PFSK-1 (cell line): Measurements from ENCODE around the gene SETD1B.
A peak's percentile ranks its signal among the peaks of the same experiment; 100 is the strongest.

Source experiments
- FOXP2 ChIP-seq: optimal IDR thresholded peaks from 2 replicates; pipeline ENCODE3; 2011; ENCODE audit warnings: borderline replicate concordance, control low read depth, inconsistent platforms; ENCODE audit not compliant: insufficient read depth; ENCODE audit errors: extremely low read length, extremely low read depth
- POLR2AphosphoS5 ChIP-seq: IDR thresholded peaks from 2 replicates; pipeline ENCODE4 v1.6.1; 2012; ENCODE audit warnings: low read depth, mild to moderate bottlenecking, control low read depth, low read length, moderate library complexity
- SIN3A ChIP-seq: IDR thresholded peaks from 2 replicates; pipeline ENCODE4 v1.6.1; 2012; ENCODE audit warnings: mild to moderate bottlenecking, low read length, moderate library complexity, borderline replicate concordance; ENCODE audit not compliant: insufficient read depth
- TAF1 ChIP-seq: IDR thresholded peaks from 2 replicates; pipeline ENCODE4 v1.6.1; 2012; ENCODE audit warnings: low read length, control low read depth, borderline replicate concordance; ENCODE audit not compliant: insufficient read depth
- TF ChIP-seq, protein P1 (sequence below), 2 experiments: IDR thresholded peaks; 2 replicates each; pipeline versions ENCODE4 v1.6.1 to v1.8.0; 2011 to 2012; ENCODE audit warnings: low read depth in 2 of 2, low read length in 2 of 2, control low read depth in 1 of 2, inconsistent platforms in 1 of 2, mild to moderate bottlenecking in 1 of 2, moderate library complexity in 1 of 2; ENCODE audit not compliant: insufficient read depth in 1 of 2

The SETD1B gene

DNA sequence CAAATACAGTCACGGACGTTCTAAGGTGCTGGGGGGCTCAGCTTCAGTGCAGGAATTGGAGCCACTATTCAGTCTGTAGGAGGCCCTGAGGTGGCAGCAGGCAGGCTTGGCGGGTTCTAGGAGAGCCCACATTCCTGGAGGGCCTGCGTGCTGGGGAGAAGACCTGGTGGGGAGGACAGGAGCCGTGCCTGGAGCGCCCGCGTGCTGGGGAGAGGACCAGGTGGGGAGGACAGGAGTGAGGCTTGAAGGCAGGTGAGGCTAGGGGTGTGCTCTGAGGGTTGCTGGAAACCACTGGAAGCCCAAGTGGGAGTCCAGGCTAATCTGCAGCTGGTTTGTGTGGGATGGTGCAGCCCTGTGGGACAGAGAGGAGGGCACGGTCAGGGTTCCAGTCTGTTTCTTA is 33.4 kb upstream of the SETD1B start:
- TF ChIP-seq, protein P1, sequence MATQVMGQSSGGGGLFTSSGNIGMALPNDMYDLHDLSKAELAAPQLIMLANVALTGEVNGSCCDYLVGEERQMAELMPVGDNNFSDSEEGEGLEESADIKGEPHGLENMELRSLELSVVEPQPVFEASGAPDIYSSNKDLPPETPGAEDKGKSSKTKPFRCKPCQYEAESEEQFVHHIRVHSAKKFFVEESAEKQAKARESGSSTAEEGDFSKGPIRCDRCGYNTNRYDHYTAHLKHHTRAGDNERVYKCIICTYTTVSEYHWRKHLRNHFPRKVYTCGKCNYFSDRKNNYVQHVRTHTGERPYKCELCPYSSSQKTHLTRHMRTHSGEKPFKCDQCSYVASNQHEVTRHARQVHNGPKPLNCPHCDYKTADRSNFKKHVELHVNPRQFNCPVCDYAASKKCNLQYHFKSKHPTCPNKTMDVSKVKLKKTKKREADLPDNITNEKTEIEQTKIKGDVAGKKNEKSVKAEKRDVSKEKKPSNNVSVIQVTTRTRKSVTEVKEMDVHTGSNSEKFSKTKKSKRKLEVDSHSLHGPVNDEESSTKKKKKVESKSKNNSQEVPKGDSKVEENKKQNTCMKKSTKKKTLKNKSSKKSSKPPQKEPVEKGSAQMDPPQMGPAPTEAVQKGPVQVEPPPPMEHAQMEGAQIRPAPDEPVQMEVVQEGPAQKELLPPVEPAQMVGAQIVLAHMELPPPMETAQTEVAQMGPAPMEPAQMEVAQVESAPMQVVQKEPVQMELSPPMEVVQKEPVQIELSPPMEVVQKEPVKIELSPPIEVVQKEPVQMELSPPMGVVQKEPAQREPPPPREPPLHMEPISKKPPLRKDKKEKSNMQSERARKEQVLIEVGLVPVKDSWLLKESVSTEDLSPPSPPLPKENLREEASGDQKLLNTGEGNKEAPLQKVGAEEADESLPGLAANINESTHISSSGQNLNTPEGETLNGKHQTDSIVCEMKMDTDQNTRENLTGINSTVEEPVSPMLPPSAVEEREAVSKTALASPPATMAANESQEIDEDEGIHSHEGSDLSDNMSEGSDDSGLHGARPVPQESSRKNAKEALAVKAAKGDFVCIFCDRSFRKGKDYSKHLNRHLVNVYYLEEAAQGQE (IDR thresholded peaks at IDR 0.05; ENCODE audit: insufficient read depth in 1 of 2, low read depth in 2 of 2, low read length in 2 of 2) = no peak
- no peak for TF ChIP-seq SIN3A
- TF ChIP-seq FOXP2 = no peak
- TF ChIP-seq POLR2AphosphoS5 = no peak
- no peak for TF ChIP-seq TAF1

DNA sequence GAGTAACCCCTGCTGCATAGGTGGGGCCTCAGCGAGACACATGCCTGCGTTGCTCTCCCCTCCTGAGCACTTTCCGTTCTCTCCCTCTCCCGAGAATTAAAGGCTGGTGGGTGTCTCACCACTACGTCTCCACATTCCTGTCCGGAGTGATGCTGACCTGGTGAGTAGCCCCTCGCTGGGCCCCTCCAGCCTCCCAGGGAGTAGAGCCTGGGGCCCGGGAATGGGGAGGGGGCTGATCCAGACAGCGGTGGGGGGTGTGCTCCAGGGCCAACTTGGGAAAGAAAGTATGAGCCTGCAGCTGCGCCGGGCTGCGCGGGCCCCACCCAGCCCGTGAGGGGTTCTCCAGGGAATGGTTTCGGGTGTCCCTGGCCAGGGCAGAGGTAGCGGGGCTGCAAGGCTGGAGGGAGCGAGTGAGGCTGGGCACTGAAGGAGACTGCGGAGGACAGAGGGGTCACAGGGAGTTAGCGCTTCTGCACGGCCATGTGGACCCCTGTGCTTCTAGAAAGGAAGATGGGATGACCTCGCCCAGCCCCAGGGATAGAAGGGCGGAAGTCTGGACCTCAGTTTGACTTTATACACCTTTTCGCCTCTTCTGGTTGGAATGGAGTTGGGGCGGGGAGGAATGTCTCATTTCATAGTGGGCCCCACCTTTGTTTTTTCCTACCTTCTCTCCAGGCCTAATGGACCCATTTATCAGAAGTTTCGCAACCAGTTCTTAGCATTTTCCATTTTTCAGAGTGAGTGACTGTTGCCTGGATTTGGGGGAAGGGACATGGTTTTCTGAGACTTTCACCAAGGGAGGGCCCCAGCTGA is 32.8 kb upstream of the SETD1B start:
- no peak for TF ChIP-seq SIN3A
- TF ChIP-seq TAF1 = no peak
- no peak for TF ChIP-seq POLR2AphosphoS5
- TF ChIP-seq FOXP2 = no peak
- TF ChIP-seq, protein P1 (IDR thresholded peaks at IDR 0.05; ENCODE audit: insufficient read depth in 1 of 2, low read depth in 2 of 2, low read length in 2 of 2) = no peak

DNA sequence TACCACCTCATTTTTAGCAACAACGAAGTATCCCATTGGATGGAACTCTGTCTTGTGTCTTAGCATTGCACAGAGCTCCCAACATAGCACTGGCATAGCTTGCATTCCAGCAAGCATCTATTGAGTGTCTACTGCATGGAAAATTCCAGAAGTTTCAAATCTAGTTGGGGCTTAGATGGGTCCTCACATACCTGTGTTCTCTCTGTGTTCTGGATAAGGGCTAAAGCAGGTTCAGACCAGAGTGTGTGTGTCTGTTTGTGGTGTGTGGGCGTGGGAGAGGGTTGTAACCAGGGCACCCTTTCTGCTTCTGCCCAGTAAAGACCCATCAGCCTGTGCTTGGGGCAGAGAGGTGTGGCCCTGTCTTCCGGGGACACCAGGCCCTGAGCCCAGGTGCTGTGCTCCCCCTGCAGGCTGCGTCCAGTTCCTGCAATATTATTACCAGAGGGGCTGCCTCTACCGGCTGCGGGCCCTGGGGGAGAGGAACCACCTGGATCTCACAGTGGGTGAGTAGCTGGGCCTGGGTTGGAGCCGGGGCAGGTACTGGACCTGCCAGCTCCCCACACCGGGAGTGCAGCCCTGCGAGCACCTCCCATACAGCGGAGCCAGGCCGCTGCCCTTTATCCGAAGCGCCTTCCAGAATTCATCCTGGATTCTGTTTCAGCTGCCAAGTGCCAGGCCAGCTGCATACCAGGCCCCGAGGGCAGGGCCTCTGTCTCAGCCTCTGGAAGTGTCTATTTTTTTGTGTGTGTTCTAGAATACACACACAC is 30.6 kb upstream of the SETD1B start:
- TF ChIP-seq TAF1 (no peak), POLR2AphosphoS5 (0 out of 2 replicates have a peak, but pooled peaks have one; percentile 27), FOXP2 (no peak), SIN3A (no peak)
- TF ChIP-seq, protein P1 (IDR thresholded peaks at IDR 0.05; ENCODE audit: insufficient read depth in 1 of 2, low read depth in 2 of 2, low read length in 2 of 2) = no peak

DNA sequence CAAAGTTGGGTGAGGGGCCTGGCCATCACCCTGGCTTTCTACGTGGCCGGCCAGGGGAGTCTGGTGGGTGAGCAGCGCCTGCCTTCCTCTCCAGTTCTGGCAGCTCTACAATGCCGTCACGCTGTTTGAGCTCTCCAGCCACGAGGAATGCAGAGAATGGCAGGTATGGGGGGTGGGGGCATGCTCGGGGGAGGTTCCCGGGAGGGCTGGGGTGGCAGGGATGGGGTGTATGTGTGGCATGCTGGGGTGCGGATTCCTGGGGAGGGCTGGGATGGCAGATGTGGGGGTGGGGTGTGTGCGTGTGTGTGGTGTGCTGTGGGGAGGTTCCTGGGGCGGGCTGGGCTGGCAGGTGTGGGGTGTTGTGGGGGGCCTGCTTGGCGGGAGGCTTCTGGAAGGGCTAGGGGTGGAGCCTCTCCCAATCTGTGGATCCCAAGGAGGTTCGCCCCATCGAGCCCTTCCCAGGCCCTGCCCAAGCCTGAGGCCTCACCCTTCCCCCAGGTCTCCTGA is 28.8 kb upstream of the SETD1B start:
- TF ChIP-seq TAF1 (no peak), FOXP2 (no peak), POLR2AphosphoS5 (no peak), SIN3A (no peak)
- TF ChIP-seq, protein P1 (IDR thresholded peaks at IDR 0.05; ENCODE audit: insufficient read depth in 1 of 2, low read depth in 2 of 2, low read length in 2 of 2) = no peak
